Measurements from ENCODE around the gene AMOTL1. TPM values are rescaled to one million over a fixed set of nuclear protein-coding genes. Genes with fewer than 3 reads are reported as not detected.
A peak's percentile ranks its signal among the peaks of the same experiment; 100 is the strongest.

Gene AMOTL1
- total RNA-seq, 4 donors from 2014 or later = 34.1 to 51.2 (median 41.0) TPM

GRCh38 chr11:94830722-94831510 lies 62.8 kb downstream of the AMOTL1 start:
- intact Hi-C loops (cut with DNase I) = no loop called here
- 85 to 91% methylated on average over 5 of the region's 5 CpGs for WGBS, 2 donors
- H3K27ac ChIP-seq = no peak overlapping the region
- H3K9me3 ChIP-seq = no peaks in the 10 kb centered on the region
- H3K27me3 ChIP-seq = no peaks in the 10 kb centered on the region
- no peak for DNase-seq
- H3K36me3 ChIP-seq = peaks cover 7 to 8% of the 10 kb centered on the region in 2 donors
- peaks cover 21 to 38% of the 10 kb centered on the region in 2 donors for H3K4me1 ChIP-seq
- H3K4me3 ChIP-seq (replicated peaks in 1 of 3) = no peak overlapping the region
- TF ChIP-seq CTCF (IDR thresholded peaks at IDR 0.05) = no peak
- TF ChIP-seq POLR2A (IDR thresholded peaks at IDR 0.05) = no peak

GRCh38 chr11:94831529-94831928 lies 63.4 kb downstream of the AMOTL1 start:
- TF ChIP-seq CTCF (IDR thresholded peaks at IDR 0.05) = no peak
- TF ChIP-seq POLR2A (IDR thresholded peaks at IDR 0.05) = no peak
- WGBS, 2 donors = 49 to 55% methylated on average over 3 of the region's 3 CpGs
- Histone ChIP-seq H3K9me3 (no peaks in the 10 kb centered on the region), H3K4me1 (peaks cover 21 to 38% of the 10 kb centered on the region in 2 donors), H3K27me3 (no peaks in the 10 kb centered on the region), H3K36me3 (peaks cover 7 to 8% of the 10 kb centered on the region in 2 donors), H3K27ac (no peak overlapping the region), H3K4me3 (replicated peaks in 1 of 3) (no peak overlapping the region)
- intact Hi-C loops (cut with DNase I) = no loop called here
- DNase-seq = no peak

DNA sequence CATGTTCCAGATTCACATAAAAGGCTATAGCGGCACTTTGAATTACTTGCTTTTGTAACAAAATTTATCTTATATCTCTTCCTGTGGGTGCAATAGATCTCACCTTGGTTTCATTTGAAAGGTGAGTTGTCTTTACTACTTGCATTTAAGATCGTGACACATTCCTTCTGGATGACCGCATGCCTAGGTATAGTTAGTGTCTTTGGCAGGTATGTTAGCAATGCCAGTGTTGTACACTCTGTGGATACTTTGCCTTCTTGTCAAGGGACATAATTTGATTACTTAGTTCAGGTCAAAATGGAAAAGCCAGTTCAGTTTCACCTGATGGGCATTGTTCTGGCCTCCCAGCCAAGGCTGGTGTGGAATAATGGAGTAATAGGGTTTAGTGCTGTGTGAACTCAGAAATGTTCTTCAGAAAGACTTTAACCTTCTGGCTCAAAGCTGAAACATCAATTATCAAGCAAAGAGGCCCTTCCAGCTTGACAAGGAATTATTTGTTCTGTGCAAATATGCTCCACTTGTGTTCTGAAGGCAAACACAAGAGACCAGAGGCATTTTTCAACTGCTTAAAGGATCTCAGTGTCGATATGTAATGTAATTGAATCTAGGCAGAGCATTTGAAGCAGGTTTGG lies 64.6 kb downstream of the AMOTL1 start:
- 82 to 84% methylated on average over 4 of the region's 4 CpGs for WGBS, 2 donors
- Histone ChIP-seq H3K27me3 (no peaks in the 10 kb centered on the region), H3K36me3 (peaks cover 7 to 8% of the 10 kb centered on the region in 2 donors), H3K4me3 (replicated peaks in 1 of 3) (no peak overlapping the region), H3K4me1 (peaks cover 29 to 49% of the 10 kb centered on the region in 2 donors), H3K27ac (peak overlapping the region in 1 of 3 donors; percentile 30), H3K9me3 (no peaks in the 10 kb centered on the region)
- TF ChIP-seq POLR2A (IDR thresholded peaks at IDR 0.05) = no peak
- no peak for TF ChIP-seq CTCF (IDR thresholded peaks at IDR 0.05)
- intact Hi-C loops (cut with DNase I) = no loop called here
- no peak for DNase-seq

GRCh38 chr11:94834911-94835593 lies 66.9 kb downstream of the AMOTL1 start:
- no peaks in the 10 kb centered on the region for H3K27me3 ChIP-seq
- peaks cover 6 to 7% of the 10 kb centered on the region in 2 donors for H3K36me3 ChIP-seq
- TF ChIP-seq CTCF (IDR thresholded peaks at IDR 0.05) = no peak
- TF ChIP-seq POLR2A (IDR thresholded peaks at IDR 0.05) = no peak
- no peak overlapping the region for H3K4me3 ChIP-seq (replicated peaks in 1 of 3)
- H3K27ac ChIP-seq = peak overlapping the region; percentile 7 to 51 (median 18)
- no peaks in the 10 kb centered on the region for H3K9me3 ChIP-seq
- intact Hi-C loops (cut with DNase I) = no loop called here
- peaks cover 36 to 54% of the 10 kb centered on the region in 2 donors for H3K4me1 ChIP-seq
- DNase-seq = no peak
- WGBS, 2 donors = 64 to 69% methylated on average over 4 of the region's 4 CpGs
